Activated gamma-delta T cell (primary cell): Measurements from ENCODE around the gene UBE2Z.
"Not testable (repeated sequence)": the region's sequence is repeated elsewhere in the genome, so short reads cannot be mapped to it uniquely, and the experiment has no call there.

Experiments used
- DNase-seq: peaks from one replicate; lab custom pipeline; 2025; lab: John Stamatoyannopoulos, UW
- total RNA-seq, 2 donors: gene quantifications; one replicate each; lab custom pipeline; 2026; lab: John Stamatoyannopoulos, UW

The UBE2Z gene
- total RNA-seq: 91.3 to 97.9 reads per million in 2 donors

DNA sequence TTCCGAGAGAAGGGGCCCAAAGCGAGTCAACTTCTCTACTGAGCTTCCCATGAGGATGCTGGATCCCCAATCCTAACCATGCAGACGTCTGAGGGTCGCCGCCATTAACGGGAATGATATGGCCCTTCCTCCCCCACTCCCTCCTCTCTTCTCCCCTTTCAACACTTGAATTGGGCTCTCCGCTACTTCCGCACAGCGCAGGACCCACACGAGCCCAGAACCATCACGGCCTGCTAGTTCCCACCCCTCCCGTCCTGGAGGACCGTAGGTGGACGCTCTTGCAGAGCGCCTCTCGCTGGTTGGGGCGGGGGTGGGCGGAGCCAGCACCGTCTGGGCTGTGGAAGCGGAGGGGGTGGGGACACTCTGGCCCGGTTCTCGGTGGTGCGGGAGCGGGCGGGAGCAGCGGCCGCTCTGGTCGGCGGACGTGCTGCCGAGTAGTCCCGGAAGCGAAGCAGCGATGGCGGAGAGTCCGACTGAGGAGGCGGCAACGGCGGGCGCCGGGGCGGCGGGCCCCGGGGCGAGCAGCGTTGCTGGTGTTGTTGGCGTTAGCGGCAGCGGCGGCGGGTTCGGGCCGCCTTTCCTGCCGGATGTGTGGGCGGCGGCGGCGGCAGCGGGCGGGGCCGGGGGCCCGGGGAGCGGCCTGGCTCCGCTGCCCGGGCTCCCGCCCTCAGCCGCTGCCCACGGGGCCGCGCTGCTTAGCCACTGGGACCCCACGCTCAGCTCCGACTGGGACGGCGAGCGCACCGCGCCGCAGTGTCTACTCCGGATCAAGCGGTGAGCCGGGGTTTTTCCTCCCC is at the start of gene UBE2Z:
TSS of gene UBE2Z (plus strand) at position 361 of the 797 bp plus-strand sequence. CDS start at position 458, 97 bp downstream.
- DNase-seq: peak; percentile 81

DNA sequence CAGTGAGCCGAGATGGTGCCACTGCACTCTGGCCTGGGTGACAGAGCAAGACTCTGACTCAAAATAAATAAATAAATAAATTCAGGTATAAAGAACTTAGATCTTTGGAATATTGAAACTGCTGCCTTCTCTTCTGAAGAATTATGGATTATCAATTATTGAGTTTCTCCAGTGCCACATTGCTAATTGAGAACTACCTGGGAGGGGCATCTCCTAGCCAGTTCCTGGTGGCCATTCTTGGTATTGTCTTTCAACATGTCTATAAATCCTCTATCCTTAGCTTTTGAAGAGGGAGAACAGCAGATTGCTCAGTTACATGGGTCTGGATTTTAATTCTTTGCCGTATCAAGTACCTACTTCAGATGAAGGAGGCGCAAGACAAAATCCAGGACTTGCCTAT is 48.2 kb upstream of the UBE2Z start:
- DNase-seq: no peak

DNA sequence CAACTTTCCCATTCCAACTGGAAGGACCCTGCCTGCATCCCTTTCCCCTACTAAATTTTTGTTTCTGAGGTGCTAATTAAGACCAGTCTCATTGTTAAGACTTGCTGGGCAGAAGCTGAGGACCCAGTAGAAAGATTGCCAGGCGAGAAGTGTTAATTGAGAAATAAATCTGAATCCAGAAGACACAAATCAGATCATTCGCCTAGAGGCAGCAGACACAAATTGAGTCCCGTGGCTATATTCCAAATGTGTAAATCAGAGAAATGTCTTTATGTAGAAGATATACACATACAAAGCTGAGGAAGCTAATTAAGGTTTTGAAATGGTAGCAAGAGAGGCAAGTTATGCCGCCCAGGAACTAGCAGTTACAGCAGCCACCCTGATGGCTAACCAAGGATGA is 47.8 kb upstream of the UBE2Z start:
- no peak for DNase-seq

DNA sequence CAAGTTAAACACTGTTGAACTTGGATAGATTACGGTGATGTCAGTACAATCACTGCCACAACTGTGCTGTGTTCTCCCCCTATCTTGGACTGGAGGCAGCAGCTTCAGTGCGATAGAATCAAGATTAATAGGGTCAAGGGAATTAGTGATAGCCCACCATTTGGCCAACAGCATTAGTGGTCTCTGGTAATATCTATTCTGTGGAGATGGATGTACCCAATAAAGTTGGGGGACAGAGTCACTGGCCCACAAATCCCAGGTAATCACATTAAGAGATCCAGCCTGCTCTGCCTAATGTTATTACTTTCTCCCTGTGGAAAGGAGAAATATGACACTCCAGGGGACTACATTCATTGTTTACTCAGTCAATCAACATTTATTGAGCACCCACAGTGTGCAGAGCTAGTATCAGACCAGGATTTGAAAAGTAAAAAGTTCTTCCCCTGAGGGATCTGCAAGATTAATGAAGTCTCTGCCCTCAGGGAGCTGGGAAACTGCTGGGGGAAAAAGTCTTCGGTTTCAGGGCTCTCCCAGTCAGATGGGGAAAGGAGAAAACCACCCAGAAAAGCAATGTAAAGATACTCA is 39.2 kb upstream of the UBE2Z start:
- DNase-seq: no peak

DNA sequence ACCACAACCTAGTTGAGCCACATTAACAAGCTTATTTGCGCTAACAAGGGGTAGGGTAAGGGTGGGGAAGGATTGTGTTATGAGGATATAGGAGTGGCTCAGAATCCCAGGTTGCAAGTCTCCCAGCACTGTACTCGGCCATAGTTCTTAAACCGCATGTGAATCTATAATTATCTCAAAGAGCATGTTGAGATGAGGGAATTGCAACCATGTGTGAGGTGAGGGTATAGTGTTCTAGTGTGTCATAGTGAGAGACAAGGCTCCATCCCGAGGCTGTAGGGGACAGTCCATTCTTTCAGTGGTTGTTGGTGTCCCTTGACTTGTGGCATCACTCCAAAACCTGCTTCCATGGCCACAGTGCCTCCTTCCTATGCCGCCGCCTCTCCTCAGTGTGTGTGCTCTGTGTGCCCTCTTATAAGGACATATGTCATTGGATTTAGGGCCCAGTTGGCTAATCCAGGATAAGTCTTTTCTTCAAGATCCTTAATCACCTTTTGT is 38.3 kb upstream of the UBE2Z start:
- no peak for DNase-seq

DNA sequence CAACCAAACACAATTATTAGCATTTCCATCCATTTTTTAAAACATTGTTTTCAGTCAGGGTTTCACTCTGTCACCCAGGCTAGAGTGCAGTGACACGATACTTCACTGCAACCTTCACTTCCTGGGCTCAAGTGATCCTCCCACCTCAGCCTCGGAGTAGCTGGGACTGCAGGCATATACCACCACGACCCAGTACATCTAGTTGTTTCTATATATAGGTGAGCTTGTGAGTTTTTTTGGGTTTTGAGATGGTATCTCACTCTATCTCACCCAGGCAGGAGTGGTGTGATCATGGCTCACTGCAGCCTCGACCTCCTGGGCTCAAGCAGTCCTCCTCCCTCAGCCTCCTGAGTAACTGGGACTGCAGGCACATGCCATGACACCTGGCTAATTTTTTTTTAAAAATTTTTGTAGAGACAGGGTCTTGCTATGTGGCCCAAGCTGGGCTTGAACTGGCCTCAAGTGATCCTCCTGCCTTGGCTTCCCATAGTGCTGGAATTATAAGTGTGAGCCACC is 37.1 kb upstream of the UBE2Z start:
- DNase-seq: no peak

DNA sequence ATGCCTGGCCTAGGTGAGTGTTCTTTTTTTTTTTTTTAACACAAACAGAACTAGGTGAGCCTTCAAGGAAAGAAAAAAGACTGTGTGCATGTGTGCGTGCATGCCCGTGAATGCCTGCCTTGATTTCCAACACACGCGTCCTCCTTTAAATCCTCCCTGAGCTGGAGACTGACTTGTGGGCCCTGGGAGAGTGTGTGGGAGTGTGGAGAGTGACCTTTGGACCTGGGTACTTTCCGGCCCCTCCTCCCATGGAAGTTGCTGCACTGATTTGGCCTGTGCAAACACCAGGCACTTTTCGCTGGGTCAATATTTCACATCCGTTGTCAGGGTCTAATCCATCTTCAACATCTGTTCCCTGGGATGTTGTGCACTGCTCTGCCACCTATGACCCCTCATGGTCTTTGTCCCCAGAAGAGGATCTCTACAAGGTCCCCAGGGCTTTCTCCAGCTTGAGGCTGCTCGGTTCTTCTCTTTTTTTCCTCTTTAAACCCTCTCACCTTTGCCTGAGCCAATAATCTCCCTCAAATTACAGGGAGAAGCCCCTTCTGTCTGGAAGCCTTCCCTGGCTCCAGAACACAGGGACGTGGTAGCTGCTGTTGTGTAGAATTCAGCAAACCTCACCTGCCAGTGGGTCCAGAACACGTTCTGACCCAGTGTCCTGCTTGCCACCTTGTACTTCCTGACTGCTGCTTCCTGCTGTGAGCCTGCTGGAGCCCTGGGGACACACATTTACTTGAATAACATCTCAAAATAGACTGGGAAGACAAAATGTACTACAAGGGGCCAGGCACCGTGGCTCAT is 36.5 kb upstream of the UBE2Z start:
- DNase-seq: no peak

DNA sequence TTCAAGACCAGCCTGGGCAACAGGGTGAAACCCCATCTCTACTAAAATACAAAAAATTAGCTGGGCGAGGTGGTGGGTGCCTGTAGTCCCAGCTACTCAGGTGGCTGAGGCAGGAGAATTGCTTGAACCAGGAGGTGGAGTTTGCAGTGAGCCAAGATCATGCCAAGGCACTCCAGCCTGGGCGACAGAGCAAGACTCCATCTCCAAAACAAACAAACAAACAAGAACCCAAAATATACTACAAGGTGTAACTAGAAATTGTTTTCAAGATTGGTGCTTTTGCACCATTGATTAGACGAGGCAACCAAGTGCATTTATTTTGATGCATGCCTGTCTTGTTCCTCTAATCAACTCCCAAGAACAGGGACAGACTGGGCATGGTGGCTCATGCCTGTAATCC is 35.8 kb upstream of the UBE2Z start:
- not testable (repeated sequence) for DNase-seq

DNA sequence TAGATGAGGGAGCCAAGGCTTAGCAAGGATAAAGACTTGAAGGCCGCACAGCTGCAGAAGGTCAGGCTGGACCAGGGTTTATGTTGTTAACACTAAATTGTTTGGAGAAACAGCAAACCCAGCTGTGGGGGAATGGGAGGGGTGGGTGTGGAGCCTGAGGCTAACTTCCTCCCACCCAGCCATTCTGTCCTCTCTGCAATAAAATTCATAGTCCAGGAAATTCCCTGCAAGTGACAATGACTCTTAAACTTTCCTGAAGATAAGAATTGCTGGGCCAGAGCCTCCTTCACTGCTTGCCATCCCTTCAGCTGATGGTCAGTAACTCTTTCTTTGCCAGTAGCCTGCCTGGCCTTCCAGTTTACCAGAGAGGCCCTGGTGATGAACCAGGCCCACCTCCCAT is 35.0 kb upstream of the UBE2Z start:
- DNase-seq: no peak

DNA sequence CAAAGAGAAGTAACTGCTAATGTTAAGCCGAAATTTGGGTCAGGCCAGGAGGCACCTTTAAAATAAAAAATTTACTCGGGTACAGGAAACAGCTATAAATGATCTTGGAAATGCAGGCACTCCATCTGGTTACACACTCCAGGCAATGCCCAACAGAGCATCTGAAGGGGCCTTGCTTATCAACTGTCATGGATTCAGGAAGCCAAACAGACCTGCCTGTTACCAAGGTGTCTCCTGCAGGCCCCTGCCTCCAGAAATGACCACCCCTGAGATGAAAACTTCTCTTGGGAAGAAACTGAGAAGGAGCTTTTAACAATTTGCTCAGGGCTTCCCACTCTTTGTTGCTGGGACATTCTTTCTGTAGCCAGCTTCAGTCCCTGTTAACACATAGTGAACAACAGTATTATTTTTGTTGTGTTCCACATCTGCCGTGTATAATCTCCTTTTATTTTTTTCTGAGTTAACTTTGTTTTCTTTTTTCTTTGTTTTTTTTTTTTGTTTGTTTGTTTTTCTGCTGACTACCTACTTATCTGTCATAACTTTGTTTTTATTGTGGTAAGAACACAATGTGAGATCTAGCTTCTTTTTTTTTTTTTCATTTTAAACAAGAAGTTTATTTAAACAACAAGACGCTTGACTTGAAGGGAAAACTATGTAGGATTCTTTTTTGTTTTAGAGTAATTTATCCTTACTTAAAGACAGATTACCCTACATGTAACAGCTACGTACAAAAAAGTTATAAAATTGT is 34.3 kb upstream of the UBE2Z start:
- no peak for DNase-seq

DNA sequence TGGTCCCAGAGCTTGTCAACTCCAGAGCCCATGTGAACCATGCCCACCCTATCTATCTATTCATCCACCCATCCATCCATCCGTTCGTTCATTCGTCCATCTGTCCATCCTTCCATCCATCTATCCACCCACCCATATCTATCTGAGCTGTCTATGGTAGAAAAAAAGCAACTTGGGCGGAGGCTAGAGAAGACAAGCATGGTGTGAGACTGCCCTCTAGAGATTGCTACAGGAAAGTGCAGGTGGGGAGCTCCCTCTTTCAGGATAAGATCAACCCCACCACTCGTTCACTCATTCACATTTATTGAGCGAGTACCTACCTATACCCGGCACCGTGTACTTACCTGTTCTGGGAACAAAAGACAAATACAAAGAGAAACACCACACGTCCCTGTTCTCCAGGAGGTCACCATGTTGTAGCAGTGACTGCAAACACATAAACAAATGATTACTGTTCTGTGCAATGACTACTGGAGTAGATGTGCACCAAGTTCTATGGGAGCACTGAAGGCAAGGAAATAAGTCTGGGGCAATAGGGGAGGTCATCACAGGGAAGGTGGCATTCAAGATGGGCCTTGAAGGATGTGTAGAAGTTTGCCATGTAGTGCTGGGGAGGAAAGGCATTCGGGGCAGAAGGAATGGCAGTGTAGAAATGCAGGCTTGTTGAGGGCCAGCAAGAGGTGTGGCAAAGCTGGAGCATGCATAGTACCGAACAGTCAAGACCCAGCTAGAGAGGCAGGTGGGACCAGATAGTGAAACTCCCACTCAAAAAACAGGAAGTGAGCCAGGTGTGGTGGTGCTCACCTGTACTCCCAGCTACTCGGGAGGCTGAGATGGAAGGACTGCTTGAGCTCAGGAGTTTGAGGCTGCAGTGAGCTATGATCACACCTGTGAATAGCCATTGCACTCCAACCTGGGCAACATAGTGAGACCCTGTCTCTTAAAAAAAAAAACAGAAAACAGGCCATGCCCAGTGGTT is 29.0 kb upstream of the UBE2Z start:
- no peak for DNase-seq

DNA sequence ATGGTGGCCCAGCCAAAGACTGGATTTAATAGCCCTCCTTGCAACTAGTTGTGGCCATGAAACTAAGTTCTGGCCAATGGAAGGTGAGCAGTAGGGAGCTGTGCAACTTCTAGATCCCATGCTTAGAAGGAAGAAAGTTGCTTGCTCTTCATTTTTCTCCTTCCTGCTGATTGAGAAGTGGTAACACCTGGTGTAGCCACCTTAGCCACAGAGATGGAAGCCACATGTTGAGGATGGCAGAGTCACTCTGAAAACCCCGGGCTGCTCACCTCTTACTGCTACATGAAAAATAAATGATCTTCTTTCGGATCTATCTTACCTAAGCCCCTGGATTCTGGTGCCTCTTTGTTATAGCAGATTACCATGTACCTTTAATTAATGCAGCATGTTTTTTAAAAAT is 25.9 kb upstream of the UBE2Z start:
- DNase-seq: no peak

DNA sequence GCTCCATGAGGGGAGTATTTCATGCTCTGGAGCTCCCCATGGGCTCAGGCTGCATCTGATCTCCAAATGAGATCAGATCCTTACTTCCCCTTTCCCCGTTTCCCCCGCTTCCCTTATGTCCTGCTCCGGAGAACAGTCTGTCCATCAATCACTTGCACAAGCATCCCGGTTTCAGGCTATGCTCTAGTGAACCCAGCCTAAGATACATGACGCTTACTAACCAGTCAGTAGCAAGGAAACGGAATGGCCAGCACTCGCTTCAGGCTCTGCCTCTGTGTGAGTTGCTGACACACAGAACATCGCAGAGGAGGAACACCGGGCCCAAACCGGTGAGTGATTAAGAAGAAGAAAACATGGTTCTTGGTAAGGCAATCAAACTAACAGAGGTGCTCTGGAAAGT is 25.0 kb upstream of the UBE2Z start:
- no peak for DNase-seq

DNA sequence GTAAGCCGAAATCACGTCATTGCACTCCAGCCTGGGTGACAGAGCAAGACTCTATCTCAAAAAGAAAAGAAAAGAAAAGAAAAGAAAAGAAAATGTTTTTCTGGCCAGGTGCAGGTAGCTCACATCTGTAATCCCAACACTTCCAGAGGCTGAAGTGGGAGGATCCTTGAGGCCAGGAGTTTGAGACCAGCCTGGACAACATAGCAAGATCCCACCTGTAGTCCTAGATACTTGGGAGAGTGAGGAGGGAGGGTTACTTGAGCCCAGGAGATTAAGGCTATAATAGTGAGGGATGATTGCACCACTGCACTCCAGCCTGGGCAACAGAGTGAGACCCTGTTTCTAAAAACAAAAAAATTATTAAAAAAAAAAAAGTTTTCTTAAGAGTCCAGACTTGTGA is 18.1 kb upstream of the UBE2Z start:
- no peak for DNase-seq

DNA sequence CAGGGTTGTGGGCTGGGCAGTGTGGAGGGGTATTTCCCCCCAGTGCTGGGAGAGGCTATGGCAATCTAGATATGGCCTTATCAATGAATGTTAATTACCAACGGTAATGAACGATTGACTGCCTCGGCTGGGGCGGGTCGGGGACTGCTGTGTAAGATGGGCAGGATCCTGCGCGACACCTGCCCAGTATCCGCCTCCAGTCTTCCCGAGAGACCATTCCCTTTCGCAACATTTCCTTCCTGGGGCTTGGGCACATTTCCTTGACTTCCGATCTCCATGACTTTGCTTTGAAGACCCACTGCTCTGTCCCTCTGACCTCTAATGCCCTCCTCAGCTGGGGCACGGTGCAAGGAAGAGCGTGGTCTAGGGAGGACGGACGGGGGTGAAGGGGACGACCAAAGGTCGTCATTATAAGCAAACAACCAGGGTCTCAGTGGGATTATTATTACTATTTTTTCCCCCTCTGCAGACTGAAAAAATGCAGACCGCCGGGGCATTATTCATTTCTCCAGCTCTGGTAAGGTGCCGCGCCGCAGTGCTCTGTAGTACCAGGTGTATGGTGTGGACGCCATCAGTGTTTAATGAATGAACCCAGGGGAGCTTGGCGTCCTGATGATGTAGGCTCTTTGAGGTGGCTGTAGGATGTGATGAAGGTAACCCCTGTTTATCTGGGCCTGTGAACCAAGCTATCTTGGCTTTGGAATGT is 15.1 kb upstream of the UBE2Z start:
- DNase-seq: no peak

DNA sequence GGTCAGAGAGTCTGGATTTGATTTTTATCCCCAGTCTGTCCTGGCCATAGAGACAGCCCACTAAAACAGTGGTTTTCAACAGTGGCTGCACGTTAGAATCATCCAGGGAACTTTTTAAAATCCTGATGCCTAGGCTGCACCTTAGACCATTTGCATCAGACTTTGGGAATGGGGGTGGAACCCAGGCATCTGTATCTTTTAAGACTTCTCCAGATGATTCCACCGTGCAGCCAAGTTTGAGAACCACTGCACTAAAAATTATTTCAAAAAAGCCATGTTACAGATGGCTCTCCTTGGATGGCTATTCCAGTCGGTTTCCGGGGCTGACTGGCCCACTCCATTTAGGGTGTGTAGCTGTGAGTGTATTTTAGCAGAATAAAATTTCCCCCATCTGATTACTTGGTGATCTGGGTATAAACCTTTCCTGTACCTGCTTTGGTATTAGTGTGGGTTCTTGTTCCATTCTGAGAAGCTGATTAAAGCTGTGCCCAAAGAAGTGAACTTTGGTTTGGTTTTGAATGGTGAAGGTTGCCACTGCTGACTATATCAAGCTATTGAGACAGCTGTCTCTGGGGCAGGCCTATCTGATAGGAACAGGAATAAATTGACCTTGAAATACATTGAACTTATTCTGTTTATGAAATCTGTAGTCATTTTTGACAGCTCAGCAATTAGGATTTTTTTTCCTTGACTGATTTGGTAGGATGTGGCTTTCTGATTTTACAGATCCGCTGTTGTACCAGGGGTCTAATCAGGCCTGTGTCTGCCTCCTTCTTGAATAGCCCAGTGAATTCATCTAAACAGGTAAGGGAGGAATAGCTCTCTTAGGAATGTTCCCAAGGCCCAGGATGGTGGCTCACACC is 14.3 kb upstream of the UBE2Z start:
- DNase-seq: no peak

DNA sequence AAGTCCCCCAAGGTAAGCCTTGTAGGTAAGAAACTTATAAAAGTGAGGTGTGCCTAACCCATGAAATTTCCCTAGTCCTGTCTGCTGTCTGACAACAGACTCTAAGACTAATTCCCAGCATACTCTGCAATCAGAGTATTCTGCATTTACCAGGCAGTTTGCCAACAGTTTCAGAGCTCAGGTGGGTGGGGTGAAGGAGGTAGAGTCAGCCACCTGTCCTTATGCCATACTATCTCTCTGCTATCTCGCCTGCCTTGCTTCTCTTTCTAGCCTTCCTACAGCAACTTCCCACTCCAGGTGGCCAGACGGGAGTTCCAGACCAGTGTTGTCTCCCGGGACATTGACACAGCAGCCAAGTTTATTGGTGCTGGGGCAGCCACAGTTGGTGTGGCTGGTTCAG is 13.3 kb upstream of the UBE2Z start:
- DNase-seq: no peak

DNA sequence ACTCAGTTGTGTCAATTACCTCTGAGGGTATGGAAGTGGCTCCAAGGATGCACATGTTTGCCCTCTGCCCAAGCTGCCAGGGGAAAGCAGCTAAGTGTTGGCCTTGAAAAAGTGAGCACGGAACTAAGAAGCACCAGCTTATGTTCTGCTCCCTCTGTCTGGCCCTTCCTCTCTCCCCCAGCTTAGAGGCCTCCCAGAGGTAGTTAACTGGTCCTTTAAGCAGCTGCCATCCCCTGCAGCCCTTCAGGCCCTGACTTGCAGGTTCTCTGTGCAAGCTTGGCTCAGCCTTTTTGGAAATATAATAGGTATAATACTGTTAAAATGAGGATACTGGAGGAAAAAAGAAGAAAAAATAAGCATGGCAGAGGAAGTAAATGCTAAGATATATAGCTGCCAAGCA is 7.0 kb upstream of the UBE2Z start:
- no peak for DNase-seq

DNA sequence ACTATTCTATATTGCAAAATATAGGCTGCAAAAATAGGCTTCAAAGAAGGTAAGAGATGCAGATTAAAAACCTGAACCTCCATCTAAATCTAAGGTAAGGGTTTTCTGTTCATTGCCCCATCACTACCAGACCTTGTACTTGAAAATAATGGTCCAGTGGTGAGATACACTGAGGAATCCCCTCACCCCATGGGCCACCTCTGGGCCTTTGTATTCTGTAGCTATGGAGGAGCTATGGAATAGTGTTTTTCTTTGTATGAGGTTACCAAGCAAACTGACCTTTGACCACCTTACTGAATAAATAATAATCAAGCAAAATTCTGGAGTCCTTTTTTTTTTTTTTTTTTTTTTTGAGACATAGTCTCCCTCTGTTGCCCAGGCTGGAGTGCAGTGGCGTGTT is 4.8 kb upstream of the UBE2Z start:
- DNase-seq: no peak
